GM21423 (cell line): ENCODE data around the gene LRCOL1.

Experiments
- ATAC-seq: cut with Tn5 transposase; IDR thresholded peaks from one replicate; pipeline ENCODE4 v1.9.1; 2021; ENCODE audit warnings: mild to moderate bottlenecking, moderate library complexity; ENCODE audit not compliant: unreplicated experiment

The LRCOL1 gene

GRCh38 chr12:132554845-132555630 is 55.3 kb downstream of the LRCOL1 start:
- ATAC-seq = no peak
